KOPT-K1 (cell line): ENCODE data around the gene NSMCE1.
A peak's percentile ranks its signal among the peaks of the same experiment; 100 is the strongest.
"Not testable (repeated sequence)": the region's sequence is repeated elsewhere in the genome, so short reads cannot be mapped to it uniquely, and the experiment has no call there.

Experiments
- H3K27ac ChIP-seq: fragments of 200-600 bp; sonication (generic); 2 replicates; pipeline ENCODE4 v1.5.1; 2016; ENCODE audit warnings: antibody characterized with exemption, mild to moderate bottlenecking, low read depth, low read length; ENCODE audit not compliant: poor library complexity, severe bottlenecking
- H3K36me3 ChIP-seq: fragments of 200-600 bp; sonication (generic); 2 replicates; pipeline ENCODE4 v1.5.1; 2017; ENCODE audit warnings: antibody characterized with exemption, mild to moderate bottlenecking, low read length, moderate library complexity; ENCODE audit not compliant: insufficient read depth
- H3K9me3 ChIP-seq: fragments of 200-600 bp; sonication (generic); 2 replicates; pipeline ENCODE4 v1.5.1; 2017; ENCODE audit warnings: antibody characterized with exemption, low read length, mild to moderate bottlenecking; ENCODE audit not compliant: insufficient read depth, poor library complexity, severe bottlenecking

NSMCE1 gene

DNA sequence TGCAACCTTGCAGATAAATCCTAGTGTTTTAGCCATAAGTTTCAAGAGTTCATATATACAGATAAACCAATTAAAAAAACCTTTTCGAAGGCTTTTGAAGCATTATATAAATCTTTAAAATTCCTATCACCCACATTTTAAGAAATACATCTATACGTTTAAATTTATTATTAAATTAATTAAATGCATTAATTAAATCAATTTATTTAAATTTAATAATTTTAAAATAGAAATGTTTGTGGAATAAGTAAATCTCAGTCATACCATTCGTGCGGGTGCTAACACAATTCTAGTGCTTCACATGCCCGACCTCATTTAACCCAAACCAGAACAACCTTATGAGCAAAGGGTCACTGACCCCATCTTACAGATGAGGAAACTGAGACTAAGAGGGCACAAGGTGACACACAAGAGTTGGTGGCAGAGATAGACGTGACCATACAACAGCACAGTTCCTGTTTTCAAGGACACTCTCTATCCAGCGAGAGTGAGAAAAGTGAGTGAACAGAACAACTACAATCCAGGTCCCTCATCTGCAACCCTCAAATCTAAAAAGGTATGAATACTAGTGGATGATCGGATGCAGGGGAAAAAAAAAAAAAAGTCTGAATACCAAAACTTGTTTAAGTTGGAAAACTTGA, 1.4 kb downstream of the NSMCE1 start:
- H3K9me3 ChIP-seq: no peaks in the 10 kb centered on the region
- H3K36me3 ChIP-seq: no peaks in the 10 kb centered on the region
- no peak overlapping the region for H3K27ac ChIP-seq

DNA sequence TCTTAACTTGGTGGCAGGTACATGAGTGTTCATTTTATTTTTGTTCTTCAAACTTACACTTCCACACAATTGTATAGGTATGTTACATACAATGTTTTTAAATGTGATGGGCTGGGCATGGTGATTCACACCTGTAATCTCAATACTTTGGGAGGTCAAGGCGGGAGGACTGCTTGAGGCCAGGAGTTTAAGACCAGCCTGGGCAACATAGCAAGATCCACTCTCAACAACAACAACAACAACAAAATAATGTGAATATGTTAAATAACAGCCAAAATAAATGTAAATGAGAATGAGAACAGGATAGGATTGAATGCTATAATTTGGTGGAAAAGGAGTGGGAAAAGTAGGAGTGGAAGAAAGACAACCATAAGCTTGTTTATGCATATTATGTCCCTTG, 2.6 kb downstream of the NSMCE1 start:
- no peaks in the 10 kb centered on the region for H3K9me3 ChIP-seq
- no peaks in the 10 kb centered on the region for H3K36me3 ChIP-seq
- H3K27ac ChIP-seq: no peak overlapping the region

DNA sequence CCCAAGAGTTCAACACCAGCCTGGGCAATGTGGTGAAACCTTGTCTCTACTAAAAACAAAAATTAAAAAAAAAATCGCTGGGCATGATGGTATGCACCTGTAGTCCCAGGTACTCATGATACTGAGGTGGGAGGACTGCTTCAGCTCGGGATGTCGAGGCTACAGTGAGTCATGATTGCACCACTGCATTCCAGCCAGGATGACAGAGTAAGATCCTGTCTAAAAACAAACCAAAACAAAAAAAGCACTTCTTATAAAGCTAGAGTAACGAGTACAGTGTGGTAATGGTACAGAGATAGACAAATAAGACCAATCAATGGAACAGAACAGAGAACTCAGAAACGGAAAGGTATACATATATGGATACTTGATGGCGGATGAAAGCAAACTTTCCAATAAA, 4.4 kb downstream of the NSMCE1 start:
- H3K9me3 ChIP-seq: no peaks in the 10 kb centered on the region
- no peak overlapping the region for H3K27ac ChIP-seq
- H3K36me3 ChIP-seq: no peaks in the 10 kb centered on the region

DNA sequence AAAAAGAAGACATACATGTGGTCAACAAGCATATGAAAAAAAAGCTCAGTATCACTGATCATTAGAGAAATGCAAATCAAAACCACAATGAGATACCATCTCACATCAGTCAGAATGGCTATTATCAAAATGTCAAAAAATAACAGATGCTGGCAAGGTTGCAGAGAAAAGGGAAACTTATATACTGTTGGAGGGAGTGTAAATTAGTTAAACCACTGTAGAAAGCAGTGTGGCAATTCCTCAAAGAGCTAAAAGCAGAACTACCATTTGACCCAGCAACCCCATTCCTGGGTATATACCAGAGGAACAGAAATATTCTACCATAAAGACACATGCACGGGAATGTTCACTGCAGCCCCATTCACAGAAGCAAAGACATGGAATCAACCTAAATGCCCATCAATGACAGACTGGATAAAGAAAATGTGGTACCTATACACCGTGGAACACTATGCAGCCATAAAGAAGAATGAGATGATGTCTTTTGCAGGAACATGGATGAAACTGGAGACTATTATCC, 5.6 kb downstream of the NSMCE1 start:
- not testable (repeated sequence) for H3K9me3 ChIP-seq, H3K36me3 ChIP-seq, H3K27ac ChIP-seq

DNA sequence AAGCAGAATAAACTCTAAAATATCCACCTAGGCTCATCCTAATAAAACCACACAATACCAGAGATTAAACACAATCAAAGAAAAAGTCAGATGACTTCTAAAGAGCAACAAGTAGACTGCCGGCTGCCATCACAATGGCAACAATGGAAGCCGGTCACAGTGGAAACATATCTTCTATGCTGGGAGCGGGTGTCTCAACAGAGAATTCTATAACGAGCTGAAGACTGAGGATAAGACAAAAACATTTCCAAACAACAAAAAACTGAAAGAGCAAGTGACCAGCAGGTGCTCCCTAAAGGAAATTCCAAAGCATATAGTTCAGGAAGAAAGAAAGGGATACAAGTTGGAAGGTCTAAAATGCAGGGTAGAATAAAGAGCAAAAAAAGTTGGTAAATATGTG, 8.9 kb downstream of the NSMCE1 start:
- Histone ChIP-seq H3K27ac (no peak overlapping the region), H3K36me3 (peaks cover 28% of the 10 kb centered on the region), H3K9me3 (no peaks in the 10 kb centered on the region)

DNA sequence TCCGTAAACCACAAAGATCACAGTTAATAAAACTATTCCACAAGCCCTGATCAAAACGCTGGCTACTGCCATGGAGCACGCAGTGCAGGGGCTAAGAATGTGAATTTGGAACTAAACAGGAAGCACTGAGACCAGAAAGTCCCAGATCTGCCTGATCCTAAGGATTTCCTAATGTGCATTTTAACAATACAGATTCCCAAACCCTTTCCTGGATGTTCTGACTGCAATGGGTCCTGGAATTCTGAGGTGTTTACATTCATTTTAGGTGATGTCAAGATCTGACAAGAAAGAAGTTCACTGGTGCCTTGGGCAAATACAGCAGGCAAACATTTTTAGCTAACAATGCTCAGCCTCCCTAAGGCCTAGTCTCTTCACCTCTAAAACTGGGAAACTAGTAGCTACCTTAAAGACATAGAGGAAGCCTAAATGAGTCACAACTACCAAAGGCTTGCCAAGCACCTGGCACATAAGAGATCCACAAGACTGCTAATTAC, 10.3 kb downstream of the NSMCE1 start:
- H3K36me3 ChIP-seq: peaks cover 28% of the 10 kb centered on the region
- no peaks in the 10 kb centered on the region for H3K9me3 ChIP-seq
- H3K27ac ChIP-seq: no peak overlapping the region

DNA sequence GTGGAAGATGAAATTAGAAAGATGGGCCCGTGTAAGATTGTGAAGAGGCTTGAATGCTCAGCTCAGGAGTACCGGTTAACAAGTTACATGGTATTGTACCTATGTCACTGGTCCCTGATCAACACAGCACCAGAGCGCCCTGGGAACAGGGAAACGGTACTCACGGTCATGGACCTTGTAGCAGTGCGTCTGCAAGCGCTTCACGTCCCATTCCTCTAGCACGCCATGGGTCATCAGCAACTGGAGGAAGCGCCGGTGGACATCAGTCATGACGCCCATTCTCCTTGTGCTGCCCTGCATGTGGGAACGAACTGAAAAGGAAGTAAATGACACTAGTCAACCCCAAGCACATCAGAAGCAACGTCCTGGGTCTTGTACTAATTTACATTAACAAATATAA, 11.3 kb downstream of the NSMCE1 start:
- Histone ChIP-seq H3K36me3 (peaks cover 28% of the 10 kb centered on the region), H3K9me3 (no peaks in the 10 kb centered on the region), H3K27ac (no peak overlapping the region)

DNA sequence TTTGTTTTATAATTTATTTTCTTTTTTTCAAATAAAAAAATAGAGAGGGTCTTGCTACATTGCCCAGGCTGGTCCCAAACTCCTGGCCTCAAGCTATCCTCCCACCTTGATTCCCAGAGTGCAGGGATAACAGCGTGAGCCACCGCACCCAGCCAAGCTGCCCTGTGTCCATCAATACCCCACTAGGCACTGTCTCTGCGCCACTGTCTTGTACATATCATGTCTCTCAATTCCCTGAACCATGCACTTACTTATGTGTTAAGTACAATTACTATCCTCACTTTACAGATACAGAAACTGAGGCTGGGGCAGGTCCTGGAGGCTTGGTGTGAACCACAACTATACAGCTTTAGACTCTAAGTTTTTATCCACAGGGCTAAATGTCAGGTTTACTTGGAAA, 11.7 kb downstream of the NSMCE1 start:
- Histone ChIP-seq H3K9me3 (no peaks in the 10 kb centered on the region), H3K36me3 (peaks cover 28% of the 10 kb centered on the region), H3K27ac (no peak overlapping the region)

DNA sequence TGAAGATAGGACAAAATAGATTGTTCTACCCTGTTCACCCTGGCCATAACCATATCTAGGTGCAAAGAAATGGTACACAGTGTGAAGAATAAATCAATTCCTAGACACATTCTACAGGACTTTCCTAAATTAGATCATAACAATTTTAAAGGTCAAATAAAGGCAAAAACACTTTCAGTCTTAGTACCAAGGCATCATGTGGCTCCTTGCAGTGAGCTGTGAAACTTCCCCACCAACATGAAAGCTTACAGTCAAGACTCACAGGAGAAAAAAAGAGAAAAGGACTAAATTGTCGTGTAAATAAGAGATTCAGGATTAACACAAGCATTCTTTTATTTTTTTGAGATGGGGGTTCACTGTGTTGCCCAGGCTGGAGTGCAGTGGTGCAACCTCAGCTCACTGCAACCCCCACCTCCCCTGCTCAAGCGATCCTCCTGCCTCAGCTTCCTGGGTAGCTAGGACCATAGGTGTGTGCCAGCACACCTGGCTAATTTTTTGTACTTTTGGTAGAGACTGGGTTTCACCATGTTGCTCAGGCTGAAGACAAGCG, 14.2 kb downstream of the NSMCE1 start:
- H3K9me3 ChIP-seq: no peaks in the 10 kb centered on the region
- no peak overlapping the region for H3K27ac ChIP-seq
- H3K36me3 ChIP-seq: peaks cover 28% of the 10 kb centered on the region

DNA sequence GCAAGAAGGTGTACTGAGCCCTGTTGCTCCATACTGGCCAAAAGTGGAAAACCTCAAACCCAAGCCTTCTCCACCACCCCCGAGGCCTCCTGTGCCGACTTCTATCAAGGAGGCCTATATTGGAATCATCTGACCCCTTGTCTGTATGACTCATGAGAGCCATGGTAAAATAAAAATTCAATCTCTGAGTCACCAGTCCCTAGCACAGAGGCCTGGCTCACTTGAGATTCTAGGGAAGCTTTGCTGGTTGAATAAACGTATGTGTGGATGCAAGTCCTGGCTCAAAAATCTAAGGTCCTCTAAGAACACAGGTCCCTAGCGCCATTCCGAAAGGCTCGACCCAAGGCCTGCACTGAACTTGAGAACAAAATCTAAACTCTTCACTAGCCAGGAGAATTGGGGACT, 15.0 kb downstream of the NSMCE1 start:
- Histone ChIP-seq H3K27ac (peak overlapping the region; percentile 53), H3K36me3 (peaks cover 28% of the 10 kb centered on the region), H3K9me3 (no peaks in the 10 kb centered on the region)

DNA sequence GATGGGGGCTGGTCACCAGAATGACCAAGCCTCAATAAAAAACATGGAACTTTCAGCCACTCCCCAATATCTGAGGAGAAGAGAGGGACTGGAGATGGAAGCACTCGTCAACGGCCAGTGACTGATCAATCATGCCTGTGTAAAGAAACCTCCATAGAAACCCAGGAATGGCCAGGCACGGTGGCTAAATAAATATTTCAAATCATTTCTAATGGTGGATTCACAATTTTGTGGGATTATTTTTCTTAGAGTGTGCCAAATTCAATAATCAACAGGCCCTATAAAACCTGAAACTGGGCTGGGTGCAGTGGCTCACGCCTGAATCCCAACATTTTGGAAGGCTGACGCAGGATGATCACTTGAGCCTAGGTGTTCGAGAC, 16.4 kb downstream of the NSMCE1 start:
- H3K36me3 ChIP-seq: peaks cover 24% of the 10 kb centered on the region
- no peaks in the 10 kb centered on the region for H3K9me3 ChIP-seq
- H3K27ac ChIP-seq: peak overlapping the region; percentile 53

DNA sequence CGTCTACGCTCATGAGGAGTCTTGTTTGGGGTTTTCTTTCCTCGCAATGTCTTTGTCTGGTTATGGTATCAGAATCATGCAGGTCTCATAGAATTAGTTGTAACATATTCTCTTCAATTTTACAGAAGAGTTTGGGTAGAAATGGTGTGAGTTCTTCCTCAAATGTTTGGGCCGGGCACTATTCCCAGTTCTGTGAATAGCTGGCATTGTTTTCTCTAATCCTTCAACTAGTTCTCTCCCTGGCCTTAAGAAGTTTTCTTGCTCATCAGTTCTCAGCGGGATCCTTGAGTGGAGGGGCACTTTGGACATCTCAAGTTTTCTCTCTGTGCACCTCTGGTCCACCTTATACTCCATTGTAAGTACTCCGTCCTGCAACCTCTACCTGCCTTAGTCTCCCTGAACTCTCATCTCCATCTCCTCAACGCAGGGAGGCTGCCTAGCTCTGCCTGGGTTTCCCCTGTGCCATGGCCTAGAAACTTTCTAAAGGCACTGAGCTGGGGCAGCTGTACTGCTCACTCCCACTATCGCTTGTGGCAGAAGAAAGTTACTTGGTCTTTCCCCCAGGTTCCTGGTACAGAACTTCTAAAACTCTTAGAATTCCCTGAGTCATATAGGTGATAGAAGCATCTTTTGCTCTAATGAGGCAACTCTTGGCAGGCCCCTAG, 16.9 kb downstream of the NSMCE1 start:
- no peaks in the 10 kb centered on the region for H3K9me3 ChIP-seq
- peaks cover 20% of the 10 kb centered on the region for H3K36me3 ChIP-seq
- peak overlapping the region; percentile 53 for H3K27ac ChIP-seq

DNA sequence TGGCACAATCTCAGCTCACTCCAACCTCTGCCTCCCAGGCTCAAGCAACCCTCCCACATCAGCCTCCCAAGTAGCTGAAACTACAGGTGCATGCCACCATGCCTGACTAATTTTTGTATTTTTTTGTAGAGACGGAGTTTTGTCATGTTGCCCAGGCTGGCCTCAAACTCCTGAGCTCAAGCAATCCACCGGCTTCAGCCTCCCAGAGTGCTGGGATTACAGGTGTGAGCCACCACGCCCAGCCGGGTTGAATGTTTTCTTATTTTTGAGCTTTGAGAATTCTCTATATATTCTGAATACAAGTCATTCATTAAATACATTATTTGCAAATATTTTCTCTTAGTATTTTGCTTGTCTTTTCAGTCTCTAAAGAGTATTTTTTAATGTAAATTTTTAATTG, 19.7 kb downstream of the NSMCE1 start:
- H3K27ac ChIP-seq, H3K9me3 ChIP-seq: not testable (repeated sequence)

DNA sequence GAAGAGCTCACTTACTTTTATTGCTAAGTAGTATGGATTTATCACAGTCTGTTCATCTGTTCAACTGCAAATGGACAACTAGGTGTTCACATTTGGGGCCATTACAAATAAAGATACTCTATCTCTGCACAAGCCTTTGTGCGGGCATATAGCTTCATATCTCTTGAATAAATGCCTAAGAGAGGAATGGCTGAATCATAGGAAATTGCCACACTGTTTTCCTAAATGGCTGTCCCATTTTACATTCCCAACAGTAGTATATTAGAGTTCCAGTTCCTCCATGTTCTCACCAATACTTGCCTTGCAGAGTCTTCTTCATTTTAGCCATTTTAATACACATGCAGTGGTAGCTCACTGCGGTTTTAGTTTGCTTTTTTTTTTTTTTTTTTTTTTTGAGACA, 20.5 kb downstream of the NSMCE1 start:
- no peak overlapping the region for H3K27ac ChIP-seq
- no peaks in the 10 kb centered on the region; the same call in 1 of the 2 replicates for H3K36me3 ChIP-seq
- no peaks in the 10 kb centered on the region for H3K9me3 ChIP-seq

More for the DNA sequence above, 19.7 kb downstream of the NSMCE1 start:
- H3K36me3 ChIP-seq: not testable (repeated sequence)

DNA sequence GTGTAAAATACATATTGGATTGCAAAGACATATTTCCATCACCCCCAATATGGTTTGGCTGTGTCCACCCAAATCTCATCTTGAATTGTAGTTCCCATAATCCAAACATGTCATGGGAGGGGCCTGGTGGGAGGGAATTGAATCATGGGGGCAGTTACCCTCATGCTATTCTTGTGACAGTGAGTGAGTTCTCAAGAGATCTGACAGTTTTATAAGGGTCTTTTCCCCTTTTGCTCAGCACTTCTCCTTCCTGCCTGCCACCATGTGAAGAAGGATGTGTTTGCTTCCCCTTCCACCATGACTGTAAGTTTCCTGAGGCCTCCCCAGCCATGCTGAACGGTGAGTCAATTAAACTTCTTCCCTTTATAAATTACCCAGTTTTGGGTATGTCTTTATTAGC, 21.5 kb downstream of the NSMCE1 start:
- H3K27ac ChIP-seq: not testable (repeated sequence)

More for the DNA sequence above, 21.5 kb downstream of the NSMCE1 start:
- not testable (repeated sequence) for H3K36me3 ChIP-seq, H3K9me3 ChIP-seq
